Mesenteric fat pad (tissue), 1 donor: ENCODE measurements around the gene GIPC1. TPM values are rescaled to one million over a fixed set of nuclear protein-coding genes. Genes with fewer than 3 reads are reported as not detected.
A peak's percentile ranks its signal among the peaks of the same experiment; 100 is the strongest.
"Not testable (repeated sequence)": the region's sequence is repeated elsewhere in the genome, so short reads cannot be mapped to it uniquely, and the experiment has no call there.

Experiments used
- DNase-seq: peaks from one replicate; pipeline ENCODE4 v3.0.0-alpha.2; 2020; ENCODE audit warnings: low spot score
- total RNA-seq: library from RNA; stranded (reverse); fragmentation: NEBNext Ultra II Directional; extraction: Animal tissue kit (Norgen Biotek cat#: 25700); gene quantifications from one replicate; pipeline ENCODE4 v1.2.1, GENCODE V29; 2021
- donor health status: DM: yes; HTN: yes; CAD: no.

GIPC1 gene
- total RNA-seq, 1 donor from 2014 or later: 75.7 TPM

DNA sequence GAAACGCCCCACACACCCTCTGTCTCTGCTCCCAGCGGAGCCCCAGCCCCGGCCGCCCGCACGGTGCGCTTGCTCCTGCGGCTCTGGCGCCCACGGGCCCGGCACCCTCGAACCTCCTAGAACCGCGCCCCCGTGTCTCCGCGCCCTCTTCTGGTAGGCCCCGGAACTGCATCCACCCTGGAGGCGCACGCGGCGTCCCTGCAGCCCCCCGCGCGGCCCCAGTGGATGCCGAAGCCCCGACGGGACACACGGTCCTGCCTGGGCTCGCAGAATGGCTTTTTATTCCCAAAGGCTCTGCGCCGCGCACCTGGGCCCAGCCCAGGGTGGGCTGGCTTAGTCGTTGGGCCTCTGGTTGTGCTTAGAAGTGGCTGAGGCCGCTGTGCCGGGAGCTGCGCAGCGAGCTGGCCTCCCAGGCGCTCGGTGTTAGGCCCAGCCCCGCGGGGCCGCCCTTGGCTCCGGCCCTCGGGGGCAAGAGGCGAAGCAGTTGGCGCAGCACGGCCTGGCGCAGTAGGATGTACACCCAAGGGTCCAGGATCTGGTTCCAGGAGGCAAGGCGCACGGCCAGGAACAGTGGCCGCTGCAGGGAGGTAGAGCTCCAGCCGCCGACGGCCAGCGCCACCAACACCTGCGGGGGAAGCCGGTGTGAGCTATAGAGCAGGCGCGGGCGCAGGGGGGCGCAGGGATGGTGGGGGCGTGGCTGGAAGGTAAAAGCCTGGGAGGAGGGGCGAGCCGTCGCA is 23.6 kb downstream of the GIPC1 start:
- DNase-seq: no peak

DNA sequence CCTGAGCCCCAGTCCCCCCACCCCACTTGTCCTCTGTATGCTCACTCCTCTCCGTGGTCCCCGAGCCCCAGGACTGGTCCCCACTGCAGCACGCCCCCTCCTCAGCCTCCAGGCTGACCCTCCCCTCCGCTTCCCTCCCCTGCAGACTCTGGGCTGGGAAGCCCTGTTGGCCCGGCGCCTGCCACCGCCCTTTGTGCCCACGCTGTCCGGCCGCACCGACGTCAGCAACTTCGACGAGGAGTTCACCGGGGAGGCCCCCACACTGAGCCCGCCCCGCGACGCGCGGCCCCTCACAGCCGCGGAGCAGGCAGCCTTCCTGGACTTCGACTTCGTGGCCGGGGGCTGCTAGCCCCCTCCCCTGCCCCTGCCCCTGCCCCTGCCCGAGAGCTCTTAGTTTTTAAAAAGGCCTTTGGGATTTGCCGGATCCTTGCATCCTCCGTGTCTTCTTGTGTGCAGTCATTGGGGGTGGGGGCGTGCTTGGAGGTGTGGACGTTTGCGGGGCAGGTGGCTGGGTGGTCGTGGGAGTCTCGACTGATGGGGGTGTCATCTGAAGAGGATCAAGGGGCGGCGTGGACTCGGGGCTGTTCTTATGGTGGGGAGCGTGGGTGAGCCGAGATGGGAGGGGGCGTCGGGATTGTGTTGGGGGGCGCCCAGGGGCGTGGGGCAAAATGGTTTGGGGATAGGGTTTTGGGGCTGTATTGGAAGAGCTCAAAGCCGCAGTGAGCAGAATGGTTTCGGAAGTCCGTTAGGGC is 24.3 kb downstream of the GIPC1 start:
- no peak for DNase-seq

- DNase-seq: no peak
These were observed 25.7 kb downstream of the GIPC1 start for GRCh38 chr19:14470031-14470876.

DNA sequence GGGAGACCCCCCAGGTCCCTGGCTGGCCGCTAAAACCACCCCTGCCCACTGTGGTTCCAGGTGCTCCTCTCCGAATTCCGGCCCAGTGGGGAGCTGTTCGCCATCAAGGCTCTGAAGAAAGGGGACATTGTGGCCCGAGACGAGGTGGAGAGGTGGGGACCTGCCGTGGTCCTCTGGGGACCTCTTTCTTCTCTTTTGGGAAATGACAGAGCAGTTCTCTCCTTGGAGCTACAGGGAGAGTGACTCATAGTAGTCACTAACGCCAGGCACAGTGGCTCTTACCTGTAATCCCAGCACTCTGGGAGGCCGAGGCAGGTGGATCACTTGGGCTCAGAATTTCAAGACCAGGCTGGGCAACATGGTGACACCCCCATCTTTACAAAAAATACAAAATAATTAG is 28.1 kb downstream of the GIPC1 start:
- DNase-seq: no peak

- DNase-seq: no peak
These were observed 28.5 kb downstream of the GIPC1 start for GRCh38 chr19:14467391-14467790.

DNA sequence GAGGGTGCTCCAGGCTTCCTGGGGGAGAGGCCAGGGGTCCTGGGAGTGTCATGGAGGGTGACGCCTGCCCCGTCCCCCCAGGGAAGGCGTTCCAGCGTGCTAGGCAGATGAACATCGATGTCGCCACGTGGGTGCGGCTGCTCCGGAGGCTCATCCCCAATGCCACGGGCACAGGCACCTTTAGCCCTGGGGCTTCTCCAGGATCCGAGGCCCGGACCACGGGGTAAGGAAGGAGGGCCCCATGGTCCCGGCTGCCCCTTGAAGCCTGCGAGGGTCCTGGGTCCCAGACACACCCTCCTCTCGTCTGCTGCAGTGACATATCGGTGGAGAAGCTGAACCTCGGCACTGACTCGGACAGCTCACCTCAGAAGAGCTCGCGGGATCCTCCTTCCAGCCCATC is 32.2 kb downstream of the GIPC1 start:
- DNase-seq: no peak

GRCh38 chr19:14462401-14462800 is 33.5 kb downstream of the GIPC1 start:
- not testable (repeated sequence) for DNase-seq

GRCh38 chr19:14460935-14461334 is 35.0 kb downstream of the GIPC1 start:
- DNase-seq: no peak

DNA sequence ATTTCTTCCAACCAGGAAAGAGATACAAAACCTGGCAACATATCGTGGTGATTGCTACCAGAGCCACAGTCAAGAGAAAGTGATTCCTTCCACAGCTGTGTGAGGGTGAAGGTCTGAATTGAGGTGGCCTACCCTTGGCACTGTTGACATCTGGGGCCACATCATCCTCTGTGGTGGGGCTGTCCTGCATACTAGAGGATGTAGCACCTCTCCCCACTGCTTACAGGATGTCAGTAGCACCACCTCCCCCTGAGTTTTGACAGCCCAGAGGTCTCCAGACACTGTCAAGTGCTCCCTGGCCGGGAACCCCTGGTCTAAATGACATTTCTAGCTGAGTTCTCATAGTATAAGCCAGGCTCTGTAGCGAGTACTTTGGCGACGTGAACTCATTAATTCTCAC is 36.2 kb downstream of the GIPC1 start:
- no peak for DNase-seq

- not testable (repeated sequence) for DNase-seq
These were observed 43.6 kb downstream of the GIPC1 start for GRCh38 chr19:14452303-14452702.

- DNase-seq: no peak
These were observed 45.1 kb downstream of the GIPC1 start for GRCh38 chr19:14450876-14451275.

- DNase-seq: no peak
These were observed 45.6 kb downstream of the GIPC1 start for GRCh38 chr19:14450168-14450874.

- DNase-seq: no peak
These were observed 46.6 kb downstream of the GIPC1 start for GRCh38 chr19:14449321-14449720.

GRCh38 chr19:14446336-14447036 is 49.4 kb downstream of the GIPC1 start:
- no peak for DNase-seq

DNA sequence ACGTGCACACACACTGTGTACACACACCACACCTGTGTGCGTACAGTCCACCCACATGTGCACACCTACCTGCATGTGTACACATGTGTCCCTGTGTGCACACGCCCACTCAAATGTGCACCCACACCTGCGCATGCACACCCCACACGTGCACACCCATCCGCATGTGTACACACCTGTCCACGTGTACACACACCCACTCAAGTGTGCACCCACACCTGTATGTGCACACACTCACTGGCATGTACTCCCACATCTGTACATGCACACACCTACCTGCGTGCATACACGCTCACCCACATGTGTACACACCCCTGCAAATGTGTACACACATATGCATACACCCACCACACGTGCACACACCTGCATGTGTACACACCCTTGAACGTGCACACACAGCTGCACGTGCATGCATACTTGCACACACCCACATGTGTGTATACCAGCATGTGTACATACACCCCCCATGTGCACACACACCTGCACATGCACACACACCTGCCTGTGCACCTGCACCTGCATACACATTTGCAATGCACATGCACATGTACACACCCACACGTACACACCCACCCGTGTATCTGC is 52.2 kb downstream of the GIPC1 start:
- DNase-seq: no peak

GRCh38 chr19:14442891-14443631 is 52.9 kb downstream of the GIPC1 start:
- no peak for DNase-seq

- no peak for DNase-seq
These were observed 54.6 kb downstream of the GIPC1 start for GRCh38 chr19:14441041-14441938.

DNA sequence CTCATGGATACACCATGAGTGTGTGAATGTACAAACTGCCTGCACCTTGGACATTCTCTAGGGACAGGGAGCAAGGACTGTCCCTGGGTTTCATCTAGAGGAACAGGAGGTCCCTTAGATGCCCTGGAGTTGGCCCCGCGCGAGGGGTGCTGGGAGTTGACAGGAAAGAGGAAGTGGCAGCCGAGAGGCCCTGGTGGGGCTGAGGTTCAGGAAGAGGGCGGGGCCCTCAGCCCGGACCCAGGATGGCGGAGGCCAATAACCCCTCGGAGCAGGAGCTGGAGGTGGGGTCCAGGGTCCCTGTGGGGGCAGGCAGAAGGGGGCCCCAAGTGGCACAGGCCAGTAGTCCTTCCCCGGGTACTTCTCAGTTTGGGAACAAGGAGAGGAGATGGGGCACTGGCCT is 55.9 kb downstream of the GIPC1 start:
- DNase-seq: peak; percentile 93
